Mucosa of rectum (tissue), 2 donors: Measurements from ENCODE around the gene SPEF1.
A peak's percentile ranks its signal among the peaks of the same experiment; 100 is the strongest.

Experiments used
- H3K27ac ChIP-seq, 2 donors: one replicate each; pipeline ENCODE4 v1.7.0; 2013; ENCODE audit warnings: inconsistent platforms in 2 of 2, low read depth in 2 of 2, low read length in 2 of 2
- H3K27me3 ChIP-seq, 2 donors: one replicate each; pipeline ENCODE4 v1.7.0; 2013; ENCODE audit warnings: low read length in 2 of 2; ENCODE audit not compliant: control insufficient read depth in 2 of 2, insufficient read depth in 2 of 2
- H3K36me3 ChIP-seq, 2 donors: one replicate each; pipeline ENCODE4 v1.7.0; 2013; ENCODE audit warnings: low read length in 2 of 2; ENCODE audit not compliant: control insufficient read depth in 2 of 2, insufficient read depth in 2 of 2
- H3K4me1 ChIP-seq, 2 donors: one replicate each; pipeline ENCODE4 v1.7.0; 2013; ENCODE audit warnings: low read length in 2 of 2, mild to moderate bottlenecking in 1 of 2; ENCODE audit not compliant: control insufficient read depth in 2 of 2, insufficient read depth in 2 of 2
- H3K4me3 ChIP-seq, 2 donors: one replicate each; pipeline ENCODE4 v1.7.0; 2013; ENCODE audit warnings: low read length in 2 of 2
- H3K9ac ChIP-seq, 2 donors: one replicate each; pipeline ENCODE4 v1.7.0; 2013; ENCODE audit warnings: low read length in 2 of 2, low read depth in 1 of 2, mild to moderate bottlenecking in 1 of 2
- H3K9me3 ChIP-seq, 2 donors: one replicate each; pipeline ENCODE4 v1.7.0; 2013; ENCODE audit warnings: low read length in 2 of 2; ENCODE audit not compliant: control insufficient read depth in 2 of 2
- donor health status: healthy.
- donor health status: Normal muscosa, but diverticular disease.

SPEF1 gene

DNA sequence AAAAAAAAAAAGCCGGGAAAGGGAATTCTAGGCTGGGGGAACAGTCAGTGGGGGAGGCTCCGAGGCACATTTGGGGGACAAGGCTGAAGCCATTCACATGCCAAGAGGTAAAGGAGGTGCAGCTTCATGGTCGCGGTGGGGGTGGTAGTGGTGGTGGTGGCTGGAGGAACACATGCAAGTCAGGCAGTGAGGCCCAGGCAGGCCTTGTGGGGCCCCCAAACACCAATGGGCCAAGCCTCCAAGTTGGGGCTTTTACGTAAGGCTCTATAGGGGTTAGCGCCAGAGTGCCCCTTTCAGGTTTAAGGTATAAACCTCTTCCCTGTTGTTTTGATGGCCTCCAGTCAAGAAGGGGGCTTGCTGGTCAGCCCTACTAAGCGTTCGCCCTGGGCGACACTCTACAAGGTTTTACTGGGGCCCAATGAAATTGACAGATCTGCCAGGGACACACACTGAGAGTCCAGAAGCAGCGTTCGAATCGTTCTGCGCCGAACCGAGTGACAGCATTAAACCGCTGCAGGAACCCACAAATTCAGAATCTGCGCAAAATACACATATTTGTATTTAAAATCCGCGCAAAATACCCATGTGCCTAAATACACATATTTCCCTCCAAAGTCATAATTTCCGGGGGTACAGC is 38.3 kb upstream of the SPEF1 start:
- Histone ChIP-seq H3K9me3 (no peaks in the 10 kb centered on the region), H3K4me1 (peaks cover 20 to 23% of the 10 kb centered on the region in 2 donors), H3K4me3 (peak overlapping the region; percentile 89 to 93), H3K27me3 (no peaks in the 10 kb centered on the region), H3K36me3 (peaks cover 13 to 25% of the 10 kb centered on the region in 2 donors), H3K27ac (peak overlapping the region; percentile 99 to 100), H3K9ac (peak overlapping the region; percentile 96 to 98)

GRCh38 chr20:3818155-3819151 is 37.2 kb upstream of the SPEF1 start:
- Histone ChIP-seq H3K9me3 (no peaks in the 10 kb centered on the region), H3K27ac (peak overlapping the region; percentile 29 to 65), H3K9ac (peak overlapping the region in 1 of 2 donors; percentile 23), H3K27me3 (no peaks in the 10 kb centered on the region), H3K4me1 (peaks cover 24 to 29% of the 10 kb centered on the region in 2 donors), H3K36me3 (peaks cover 3 to 15% of the 10 kb centered on the region in 2 donors), H3K4me3 (no peak overlapping the region)

DNA sequence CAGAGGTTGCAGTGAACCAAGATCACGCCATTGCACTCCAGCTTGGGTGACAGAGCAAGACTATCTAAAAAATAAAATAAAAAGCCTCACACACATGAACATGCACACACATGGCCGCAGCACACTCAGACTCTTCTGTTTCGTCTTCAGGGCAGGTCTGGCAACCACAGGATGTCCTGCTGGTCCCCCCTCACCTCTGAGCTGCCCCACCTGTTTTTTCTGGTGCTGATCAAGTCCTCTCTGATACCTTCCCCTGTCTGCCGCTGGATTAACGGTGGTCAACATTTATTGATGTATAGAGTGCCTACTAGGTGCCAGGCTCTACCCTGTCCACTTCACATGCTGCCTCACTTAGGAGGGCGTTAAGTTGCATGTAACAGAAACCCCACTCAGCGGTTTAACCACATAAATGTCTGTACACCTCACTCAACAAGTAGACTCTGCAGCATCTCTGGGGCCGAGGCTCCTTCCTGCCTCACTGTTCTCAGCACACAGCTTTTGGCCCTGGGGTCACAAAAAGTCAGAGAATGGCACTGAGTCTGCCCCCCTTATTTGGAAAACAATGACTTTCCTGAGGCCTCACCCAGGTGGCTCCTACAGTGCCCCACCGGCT is 34.6 kb upstream of the SPEF1 start:
- no peak overlapping the region for H3K27ac ChIP-seq
- H3K36me3 ChIP-seq: no peaks in the 10 kb centered on the region
- no peaks in the 10 kb centered on the region for H3K9me3 ChIP-seq
- H3K9ac ChIP-seq: no peak overlapping the region
- no peaks in the 10 kb centered on the region for H3K27me3 ChIP-seq
- no peak overlapping the region for H3K4me3 ChIP-seq
- H3K4me1 ChIP-seq: peaks cover 36 to 44% of the 10 kb centered on the region in 2 donors

GRCh38 chr20:3814928-3815495 is 33.8 kb upstream of the SPEF1 start:
- Histone ChIP-seq H3K9me3 (no peaks in the 10 kb centered on the region), H3K27ac (no peak overlapping the region), H3K4me3 (no peak overlapping the region), H3K36me3 (no peaks in the 10 kb centered on the region), H3K27me3 (no peaks in the 10 kb centered on the region), H3K9ac (no peak overlapping the region), H3K4me1 (peaks cover 40 to 49% of the 10 kb centered on the region in 2 donors)

GRCh38 chr20:3813848-3814581 is 32.8 kb upstream of the SPEF1 start:
- peak overlapping the region in 1 of 2 donors; percentile 18 for H3K9ac ChIP-seq
- H3K9me3 ChIP-seq: no peaks in the 10 kb centered on the region
- H3K27ac ChIP-seq: peak overlapping the region; percentile 48 to 52
- H3K27me3 ChIP-seq: no peaks in the 10 kb centered on the region
- no peak overlapping the region for H3K4me3 ChIP-seq
- H3K36me3 ChIP-seq: no peaks in the 10 kb centered on the region
- H3K4me1 ChIP-seq: peaks cover 34 to 44% of the 10 kb centered on the region in 2 donors

GRCh38 chr20:3812975-3813847 is 32.0 kb upstream of the SPEF1 start:
- Histone ChIP-seq H3K27ac (peak overlapping the region; percentile 48 to 52), H3K4me3 (no peak overlapping the region), H3K9me3 (no peaks in the 10 kb centered on the region), H3K9ac (peak overlapping the region; percentile 26 to 51), H3K27me3 (no peaks in the 10 kb centered on the region), H3K4me1 (peaks cover 33 to 42% of the 10 kb centered on the region in 2 donors), H3K36me3 (no peaks in the 10 kb centered on the region)

- H3K4me1 ChIP-seq: peaks cover 43 to 49% of the 10 kb centered on the region in 2 donors
- no peak overlapping the region for H3K4me3 ChIP-seq
- no peaks in the 10 kb centered on the region for H3K36me3 ChIP-seq
- H3K27me3 ChIP-seq: no peaks in the 10 kb centered on the region
- no peaks in the 10 kb centered on the region for H3K9me3 ChIP-seq
- H3K9ac ChIP-seq: peak overlapping the region; percentile 20 to 53
- peak overlapping the region; percentile 88 to 89 for H3K27ac ChIP-seq
These were observed 31.0 kb upstream of the SPEF1 start for GRCh38 chr20:3812259-3812681.

- Histone ChIP-seq H3K27ac (peak overlapping the region; percentile 88 to 89), H3K4me1 (peaks cover 49 to 55% of the 10 kb centered on the region in 2 donors), H3K27me3 (no peaks in the 10 kb centered on the region), H3K9ac (peak overlapping the region; percentile 40 to 53), H3K36me3 (no peaks in the 10 kb centered on the region), H3K4me3 (peak overlapping the region; percentile 54 to 72), H3K9me3 (no peaks in the 10 kb centered on the region)
These were observed 30.4 kb upstream of the SPEF1 start for GRCh38 chr20:3811467-3812258.
